SK-N-SH treated with all-trans-retinoic acid at 6 μM for 48 hours (cell line): ENCODE data around the gene VWA5B2.

Source experiments
- ATAC-seq: fragments of 200-7000 bp; cut with Tn5 transposase; 3 replicates; pipeline ENCODE4 v1.9.1; 2020; ENCODE audit warnings: mild to moderate bottlenecking, moderate library complexity
- ARNTL ChIP-seq: fragments of 450-650 bp; formaldehyde crosslinking; IDR thresholded peaks from 2 replicates; pipeline ENCODE4 v1.5.0; 2020; ENCODE audit warnings: low read depth, mild to moderate bottlenecking, moderate library complexity, borderline replicate concordance
- BACH2 ChIP-seq: fragments of 250-450 bp; sonication (Bioruptor Pico); IDR thresholded peaks from 2 replicates; pipeline ENCODE4 v1.9.0; 2021; ENCODE audit warnings: mild to moderate bottlenecking, borderline replicate concordance
- CREB5 ChIP-seq: fragments of 250-450 bp; sonication (Bioruptor Pico); IDR thresholded peaks from 2 replicates; pipeline ENCODE4 v1.5.1; 2020; ENCODE audit warnings: low read depth, mild to moderate bottlenecking, moderate library complexity
- ESRRG ChIP-seq: fragments of 250-450 bp; sonication (Bioruptor Pico); IDR thresholded peaks from 2 replicates; pipeline ENCODE4 v1.6.1; 2021; ENCODE audit warnings: mild to moderate bottlenecking
- GLIS3 ChIP-seq: fragments of 250-450 bp; sonication (Bioruptor Pico); IDR thresholded peaks from 2 replicates; pipeline ENCODE4 v1.5.0; 2020; ENCODE audit warnings: mild to moderate bottlenecking, moderate library complexity
- ISL1 ChIP-seq: fragments of 250-450 bp; sonication (Bioruptor Pico); IDR thresholded peaks from 2 replicates; pipeline ENCODE4 v2.1.2; 2022; ENCODE audit warnings: mild to moderate bottlenecking, moderate library complexity
- OSR1 ChIP-seq: fragments of 250-450 bp; sonication (Bioruptor Pico); IDR thresholded peaks from 2 replicates; pipeline ENCODE4 v1.8.0; 2022; ENCODE audit warnings: moderate library complexity, mild to moderate bottlenecking, inconsistent platforms
- PATZ1 ChIP-seq: fragments of 250-450 bp; sonication (Bioruptor Pico); IDR thresholded peaks from 2 replicates; pipeline ENCODE4 v1.8.0; 2020; ENCODE audit warnings: mild to moderate bottlenecking, moderate library complexity, borderline replicate concordance
- PPARA ChIP-seq: fragments of 250-450 bp; sonication (Bioruptor Pico); IDR thresholded peaks from 2 replicates; pipeline ENCODE4 v1.5.0; 2020; ENCODE audit warnings: mild to moderate bottlenecking, borderline replicate concordance
- RARB ChIP-seq: fragments of 250-450 bp; sonication (Bioruptor Pico); IDR thresholded peaks from 2 replicates; pipeline ENCODE4 v1.8.0; 2021; ENCODE audit warnings: mild to moderate bottlenecking, moderate library complexity
- SNAI2 ChIP-seq: fragments of 250-450 bp; sonication (Bioruptor Pico); IDR thresholded peaks from 2 replicates; pipeline ENCODE4 v1.5.0; 2020; ENCODE audit warnings: mild to moderate bottlenecking, moderate library complexity
- TCF4 ChIP-seq: fragments of 250-450 bp; sonication (Bioruptor Pico); IDR thresholded peaks from 2 replicates; pipeline ENCODE4 v1.8.0; 2021; ENCODE audit warnings: mild to moderate bottlenecking, moderate library complexity, borderline replicate concordance
- TSHZ2 ChIP-seq: fragments of 250-450 bp; sonication (Bioruptor Pico); IDR thresholded peaks from 2 replicates; pipeline ENCODE4 v1.5.0; 2020; ENCODE audit warnings: mild to moderate bottlenecking, moderate library complexity
- ZC3H10 ChIP-seq: fragments of 250-450 bp; sonication (Bioruptor Pico); IDR thresholded peaks from 2 replicates; pipeline ENCODE4 v1.5.1; 2021; ENCODE audit warnings: mild to moderate bottlenecking, moderate library complexity
- ZFP3 ChIP-seq: fragments of 250-450 bp; sonication (Bioruptor Pico); IDR thresholded peaks from 2 replicates; pipeline ENCODE4 v1.5.0; 2020; ENCODE audit warnings: mild to moderate bottlenecking, moderate library complexity
- ZFP30 ChIP-seq: fragments of 450-650 bp; formaldehyde crosslinking; IDR thresholded peaks from 2 replicates; pipeline ENCODE4 v1.5.0; 2022; ENCODE audit warnings: mild to moderate bottlenecking, moderate library complexity
- ZNF565 ChIP-seq: fragments of 450-650 bp; formaldehyde crosslinking; conservative IDR thresholded peaks from 2 replicates; pipeline ENCODE4 v1.5.0; 2020; ENCODE audit warnings: low read depth, mild to moderate bottlenecking, moderate library complexity
- TF ChIP-seq, protein P1 (sequence below): fragments of 250-450 bp; sonication (Bioruptor Pico); IDR thresholded peaks from 2 replicates; pipeline ENCODE4 v1.8.0; 2021; ENCODE audit warnings: low read depth, mild to moderate bottlenecking, moderate library complexity, borderline replicate concordance
- TF ChIP-seq, protein P2 (sequence below): fragments of 250-450 bp; sonication (Bioruptor Pico); IDR thresholded peaks from 2 replicates; pipeline ENCODE4 v1.5.1; 2021; ENCODE audit warnings: mild to moderate bottlenecking, moderate library complexity

The VWA5B2 gene

DNA sequence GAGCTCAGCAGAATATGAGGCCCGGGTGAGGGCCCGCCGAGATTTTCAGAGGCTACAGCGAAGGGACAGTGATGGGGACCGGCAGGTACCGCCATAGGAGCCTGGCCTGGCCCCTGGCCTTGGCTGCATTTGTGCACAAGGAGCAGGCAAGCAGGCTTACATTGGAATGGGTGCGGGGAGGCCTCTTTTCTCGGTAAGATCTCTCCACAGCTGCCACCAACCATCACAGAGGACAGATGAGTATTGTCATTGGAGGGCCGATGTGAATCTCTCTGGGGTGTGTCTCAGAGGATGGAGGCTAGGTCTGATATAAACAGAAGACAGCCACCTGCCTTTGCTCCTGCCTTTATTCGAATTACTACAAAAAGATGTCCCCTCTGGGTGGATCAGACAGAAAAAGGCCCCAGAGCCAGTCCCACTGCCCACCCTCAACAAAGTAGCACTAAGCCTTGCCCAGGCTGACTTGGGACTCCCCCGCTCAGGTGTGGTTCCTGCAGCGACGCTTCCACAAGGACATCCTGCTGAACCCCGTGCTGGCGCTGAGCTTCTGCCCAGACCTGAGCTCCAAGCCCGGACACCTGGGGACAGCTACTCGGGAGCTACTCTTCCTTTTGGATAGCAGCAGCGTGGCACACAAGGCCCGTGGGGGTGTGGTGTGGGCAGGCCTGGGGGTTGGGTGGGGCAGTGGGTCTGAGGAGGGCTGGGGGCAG is 5.4 kb downstream of the VWA5B2 start:
- peak; percentile 4; the same call in 1 of the 3 replicates for ATAC-seq
- TF ChIP-seq ZFP30 (CRISPR knock-in tag) (no peak), TSHZ2 (CRISPR knock-in tag) (no peak), PATZ1 (CRISPR knock-in tag) (no peak), ZNF565 (CRISPR knock-in tag) (no peak), TCF4 (CRISPR knock-in tag) (no peak), SNAI2 (CRISPR knock-in tag) (no peak), ZC3H10 (no peak), ESRRG (CRISPR knock-in tag) (no peak), OSR1 (CRISPR knock-in tag) (no peak), BACH2 (no peak), PPARA (CRISPR knock-in tag) (no peak), ISL1 (CRISPR knock-in tag) (no peak), ARNTL (CRISPR knock-in tag) (no peak)
- TF ChIP-seq, protein P1, sequence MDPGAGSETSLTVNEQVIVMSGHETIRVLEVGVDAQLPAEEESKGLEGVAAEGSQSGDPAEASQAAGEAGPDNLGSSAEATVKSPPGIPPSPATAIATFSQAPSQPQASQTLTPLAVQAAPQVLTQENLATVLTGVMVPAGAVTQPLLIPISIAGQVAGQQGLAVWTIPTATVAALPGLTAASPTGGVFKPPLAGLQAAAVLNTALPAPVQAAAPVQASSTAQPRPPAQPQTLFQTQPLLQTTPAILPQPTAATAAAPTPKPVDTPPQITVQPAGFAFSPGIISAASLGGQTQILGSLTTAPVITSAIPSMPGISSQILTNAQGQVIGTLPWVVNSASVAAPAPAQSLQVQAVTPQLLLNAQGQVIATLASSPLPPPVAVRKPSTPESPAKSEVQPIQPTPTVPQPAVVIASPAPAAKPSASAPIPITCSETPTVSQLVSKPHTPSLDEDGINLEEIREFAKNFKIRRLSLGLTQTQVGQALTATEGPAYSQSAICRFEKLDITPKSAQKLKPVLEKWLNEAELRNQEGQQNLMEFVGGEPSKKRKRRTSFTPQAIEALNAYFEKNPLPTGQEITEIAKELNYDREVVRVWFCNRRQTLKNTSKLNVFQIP (CRISPR knock-in tag): no peak
- TF ChIP-seq, protein P2, sequence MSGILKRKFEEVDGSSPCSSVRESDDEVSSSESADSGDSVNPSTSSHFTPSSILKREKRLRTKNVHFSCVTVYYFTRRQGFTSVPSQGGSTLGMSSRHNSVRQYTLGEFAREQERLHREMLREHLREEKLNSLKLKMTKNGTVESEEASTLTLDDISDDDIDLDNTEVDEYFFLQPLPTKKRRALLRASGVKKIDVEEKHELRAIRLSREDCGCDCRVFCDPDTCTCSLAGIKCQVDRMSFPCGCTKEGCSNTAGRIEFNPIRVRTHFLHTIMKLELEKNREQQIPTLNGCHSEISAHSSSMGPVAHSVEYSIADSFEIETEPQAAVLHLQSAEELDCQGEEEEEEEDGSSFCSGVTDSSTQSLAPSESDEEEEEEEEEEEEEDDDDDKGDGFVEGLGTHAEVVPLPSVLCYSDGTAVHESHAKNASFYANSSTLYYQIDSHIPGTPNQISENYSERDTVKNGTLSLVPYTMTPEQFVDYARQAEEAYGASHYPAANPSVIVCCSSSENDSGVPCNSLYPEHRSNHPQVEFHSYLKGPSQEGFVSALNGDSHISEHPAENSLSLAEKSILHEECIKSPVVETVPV (CRISPR knock-in tag): no peak

- ATAC-seq: no peak
- TF ChIP-seq, protein P1 (CRISPR knock-in tag): no peak
- TF ChIP-seq, all 23 proteins: peak for 0
Measured at GRCh38 chr3:184235381-184236032, 6.1 kb downstream of the VWA5B2 start.

- no peak for ATAC-seq
- TF ChIP-seq GLIS3 (CRISPR knock-in tag) (no peak), PATZ1 (CRISPR knock-in tag) (no peak), RARB (CRISPR knock-in tag) (no peak), BACH2 (no peak), CREB5 (no peak), OSR1 (CRISPR knock-in tag) (no peak), TCF4 (CRISPR knock-in tag) (no peak), ESRRG (CRISPR knock-in tag) (no peak), SNAI2 (CRISPR knock-in tag) (no peak), ZFP3 (no peak)
- TF ChIP-seq, protein P1 (CRISPR knock-in tag): no peak
- TF ChIP-seq, protein P2 (CRISPR knock-in tag): no peak
Measured at GRCh38 chr3:184236033-184236410, 6.6 kb downstream of the VWA5B2 start.
